ENCODE results near the gene RPAP3.
"Not testable (repeated sequence)": the region's sequence is repeated elsewhere in the genome, so short reads cannot be mapped to it uniquely, and the experiment has no call there.

The RPAP3 gene

GRCh38 chr12:47648056-47648579, 57.7 kb downstream of the RPAP3 start:
- H3K36me3 ChIP-seq (ENCODE audit: control insufficient read depth, insufficient read depth, low read length): no peaks in the 10 kb centered on the region
- no peaks in the 10 kb centered on the region for H3K27me3 ChIP-seq (ENCODE audit: control insufficient read depth, insufficient read depth, low read length, poor library complexity, severe bottlenecking)
- no peak overlapping the region for H3K27ac ChIP-seq (ENCODE audit: insufficient read depth, low read depth, low read length, poor library complexity, severe bottlenecking)
- no peak overlapping the region for H3K4me3 ChIP-seq (ENCODE audit: insufficient read depth, low read depth, low read length)
- WGBS, 2 experiments: 96 to 97% methylated on average over 2 of the region's 2 CpGs
- no peaks in the 10 kb centered on the region for H3K9me3 ChIP-seq (ENCODE audit: control insufficient read depth, low read length)
- no peaks in the 10 kb centered on the region for H3K4me1 ChIP-seq (ENCODE audit: control insufficient read depth, insufficient read depth, low read length)

GRCh38 chr12:47642310-47642709, 63.5 kb downstream of the RPAP3 start:
- not testable (repeated sequence) for H3K36me3 ChIP-seq (ENCODE audit: control insufficient read depth, insufficient read depth, low read length); H3K27ac ChIP-seq (ENCODE audit: insufficient read depth, low read depth, low read length, poor library complexity, severe bottlenecking); H3K27me3 ChIP-seq (ENCODE audit: control insufficient read depth, insufficient read depth, low read length, poor library complexity, severe bottlenecking); H3K4me1 ChIP-seq (ENCODE audit: control insufficient read depth, insufficient read depth, low read length); H3K9me3 ChIP-seq (ENCODE audit: control insufficient read depth, low read length); H3K4me3 ChIP-seq (ENCODE audit: insufficient read depth, low read depth, low read length)
- 88 to 96% methylated on average over 3 of the region's 3 CpGs for WGBS, 2 experiments

GRCh38 chr12:47636908-47637780, 68.7 kb downstream of the RPAP3 start:
- Histone ChIP-seq H3K27me3 (ENCODE audit: control insufficient read depth, insufficient read depth, low read length, poor library complexity, severe bottlenecking) (no peaks in the 10 kb centered on the region), H3K4me1 (ENCODE audit: control insufficient read depth, insufficient read depth, low read length) (no peaks in the 10 kb centered on the region), H3K4me3 (ENCODE audit: insufficient read depth, low read depth, low read length) (no peak overlapping the region), H3K36me3 (ENCODE audit: control insufficient read depth, insufficient read depth, low read length) (peaks cover 11% of the 10 kb centered on the region), H3K27ac (ENCODE audit: insufficient read depth, low read depth, low read length, poor library complexity, severe bottlenecking) (no peak overlapping the region), H3K9me3 (ENCODE audit: control insufficient read depth, low read length) (no peaks in the 10 kb centered on the region)
- 63 to 68% methylated on average over 8 of the region's 8 CpGs for WGBS, 2 experiments

GRCh38 chr12:47635770-47636169, 70.1 kb downstream of the RPAP3 start:
- not testable (repeated sequence) for H3K4me1 ChIP-seq (ENCODE audit: control insufficient read depth, insufficient read depth, low read length); H3K4me3 ChIP-seq (ENCODE audit: insufficient read depth, low read depth, low read length); H3K9me3 ChIP-seq (ENCODE audit: control insufficient read depth, low read length); H3K27me3 ChIP-seq (ENCODE audit: control insufficient read depth, insufficient read depth, low read length, poor library complexity, severe bottlenecking); H3K27ac ChIP-seq (ENCODE audit: insufficient read depth, low read depth, low read length, poor library complexity, severe bottlenecking)
- peaks cover 11% of the 10 kb centered on the region for H3K36me3 ChIP-seq (ENCODE audit: control insufficient read depth, insufficient read depth, low read length)

- no peaks in the 10 kb centered on the region for H3K27me3 ChIP-seq (ENCODE audit: control insufficient read depth, insufficient read depth, low read length, poor library complexity, severe bottlenecking)
- WGBS, 2 experiments: 88 to 89% methylated on average over 6 to 10 of the region's 16 CpGs
- H3K36me3 ChIP-seq (ENCODE audit: control insufficient read depth, insufficient read depth, low read length): peaks cover 11% of the 10 kb centered on the region
- H3K4me3 ChIP-seq (ENCODE audit: insufficient read depth, low read depth, low read length): no peak overlapping the region
- H3K9me3 ChIP-seq (ENCODE audit: control insufficient read depth, low read length): no peaks in the 10 kb centered on the region
- no peak overlapping the region for H3K27ac ChIP-seq (ENCODE audit: insufficient read depth, low read depth, low read length, poor library complexity, severe bottlenecking)
- no peaks in the 10 kb centered on the region for H3K4me1 ChIP-seq (ENCODE audit: control insufficient read depth, insufficient read depth, low read length)
Observed at GRCh38 chr12:47634127-47634526, 71.7 kb downstream of the RPAP3 start.

- H3K27me3 ChIP-seq (ENCODE audit: control insufficient read depth, insufficient read depth, low read length, poor library complexity, severe bottlenecking): no peaks in the 10 kb centered on the region
- H3K4me1 ChIP-seq (ENCODE audit: control insufficient read depth, insufficient read depth, low read length): no peaks in the 10 kb centered on the region
- no peak overlapping the region for H3K4me3 ChIP-seq (ENCODE audit: insufficient read depth, low read depth, low read length)
- no peaks in the 10 kb centered on the region for H3K36me3 ChIP-seq (ENCODE audit: control insufficient read depth, insufficient read depth, low read length)
- H3K27ac ChIP-seq (ENCODE audit: insufficient read depth, low read depth, low read length, poor library complexity, severe bottlenecking): no peak overlapping the region
- no peaks in the 10 kb centered on the region for H3K9me3 ChIP-seq (ENCODE audit: control insufficient read depth, low read length)
- WGBS, 2 experiments: 83 to 100% methylated on average over 1 of the region's 1 CpG
Observed at GRCh38 chr12:47621960-47622359, 83.9 kb downstream of the RPAP3 start.

- 88 to 93% methylated on average over 4 of the region's 4 CpGs for WGBS, 2 experiments
- Histone ChIP-seq H3K27ac (ENCODE audit: insufficient read depth, low read depth, low read length, poor library complexity, severe bottlenecking) (no peak overlapping the region), H3K27me3 (ENCODE audit: control insufficient read depth, insufficient read depth, low read length, poor library complexity, severe bottlenecking) (no peaks in the 10 kb centered on the region), H3K36me3 (ENCODE audit: control insufficient read depth, insufficient read depth, low read length) (peaks cover 2% of the 10 kb centered on the region), H3K4me1 (ENCODE audit: control insufficient read depth, insufficient read depth, low read length) (no peaks in the 10 kb centered on the region), H3K4me3 (ENCODE audit: insufficient read depth, low read depth, low read length) (no peak overlapping the region), H3K9me3 (ENCODE audit: control insufficient read depth, low read length) (no peaks in the 10 kb centered on the region)
Observed at GRCh38 chr12:47617476-47617875, 88.4 kb downstream of the RPAP3 start.

GRCh38 chr12:47616440-47616839, 89.4 kb downstream of the RPAP3 start:
- 90 to 97% methylated on average over 1 of the region's 1 CpG for WGBS, 2 experiments
- Histone ChIP-seq H3K9me3 (ENCODE audit: control insufficient read depth, low read length) (no peaks in the 10 kb centered on the region), H3K27me3 (ENCODE audit: control insufficient read depth, insufficient read depth, low read length, poor library complexity, severe bottlenecking) (no peaks in the 10 kb centered on the region), H3K4me3 (ENCODE audit: insufficient read depth, low read depth, low read length) (no peak overlapping the region), H3K36me3 (ENCODE audit: control insufficient read depth, insufficient read depth, low read length) (peaks cover 2% of the 10 kb centered on the region), H3K27ac (ENCODE audit: insufficient read depth, low read depth, low read length, poor library complexity, severe bottlenecking) (no peak overlapping the region), H3K4me1 (ENCODE audit: control insufficient read depth, insufficient read depth, low read length) (no peaks in the 10 kb centered on the region)

- no peak overlapping the region for H3K27ac ChIP-seq (ENCODE audit: insufficient read depth, low read depth, low read length, poor library complexity, severe bottlenecking)
- no peaks in the 10 kb centered on the region for H3K27me3 ChIP-seq (ENCODE audit: control insufficient read depth, insufficient read depth, low read length, poor library complexity, severe bottlenecking)
- no peaks in the 10 kb centered on the region for H3K9me3 ChIP-seq (ENCODE audit: control insufficient read depth, low read length)
- no peaks in the 10 kb centered on the region for H3K4me1 ChIP-seq (ENCODE audit: control insufficient read depth, insufficient read depth, low read length)
- peaks cover 2% of the 10 kb centered on the region for H3K36me3 ChIP-seq (ENCODE audit: control insufficient read depth, insufficient read depth, low read length)
- H3K4me3 ChIP-seq (ENCODE audit: insufficient read depth, low read depth, low read length): no peak overlapping the region
Observed at GRCh38 chr12:47615711-47616110, 90.1 kb downstream of the RPAP3 start.

GRCh38 chr12:47614521-47614920, 91.3 kb downstream of the RPAP3 start:
- no peaks in the 10 kb centered on the region for H3K27me3 ChIP-seq (ENCODE audit: control insufficient read depth, insufficient read depth, low read length, poor library complexity, severe bottlenecking)
- 81 to 84% methylated on average over 2 of the region's 2 CpGs for WGBS, 2 experiments

More at GRCh38 chr12:47614521-47614920, 91.3 kb downstream of the RPAP3 start:
- H3K4me1 ChIP-seq (ENCODE audit: control insufficient read depth, insufficient read depth, low read length): no peaks in the 10 kb centered on the region
- no peaks in the 10 kb centered on the region for H3K9me3 ChIP-seq (ENCODE audit: control insufficient read depth, low read length)
- H3K27ac ChIP-seq (ENCODE audit: insufficient read depth, low read depth, low read length, poor library complexity, severe bottlenecking): no peak overlapping the region
- no peak overlapping the region for H3K4me3 ChIP-seq (ENCODE audit: insufficient read depth, low read depth, low read length)
- H3K36me3 ChIP-seq (ENCODE audit: control insufficient read depth, insufficient read depth, low read length): peaks cover 2% of the 10 kb centered on the region

All from ectodermal cell (in vitro differentiated cells).